Measurements from ENCODE around the gene ADGRV1.

The ADGRV1 gene

GRCh38 chr5:90739567-90739966 lies 181.0 kb downstream of the ADGRV1 start:
- Histone ChIP-seq H3K27me3 (replicated peaks; ENCODE audit: control insufficient read depth, insufficient read depth, low read length) (no peaks in the 10 kb centered on the region), H3K36me3 (ENCODE audit: control insufficient read depth, insufficient read depth, low read length) (no peaks in the 10 kb centered on the region), H3K4me3 (replicated peaks; ENCODE audit: low read depth, low read length) (no peak overlapping the region)
- DNase-seq (ENCODE audit: extremely low read depth, insufficient read length), result no peak
- TF ChIP-seq, protein P1, sequence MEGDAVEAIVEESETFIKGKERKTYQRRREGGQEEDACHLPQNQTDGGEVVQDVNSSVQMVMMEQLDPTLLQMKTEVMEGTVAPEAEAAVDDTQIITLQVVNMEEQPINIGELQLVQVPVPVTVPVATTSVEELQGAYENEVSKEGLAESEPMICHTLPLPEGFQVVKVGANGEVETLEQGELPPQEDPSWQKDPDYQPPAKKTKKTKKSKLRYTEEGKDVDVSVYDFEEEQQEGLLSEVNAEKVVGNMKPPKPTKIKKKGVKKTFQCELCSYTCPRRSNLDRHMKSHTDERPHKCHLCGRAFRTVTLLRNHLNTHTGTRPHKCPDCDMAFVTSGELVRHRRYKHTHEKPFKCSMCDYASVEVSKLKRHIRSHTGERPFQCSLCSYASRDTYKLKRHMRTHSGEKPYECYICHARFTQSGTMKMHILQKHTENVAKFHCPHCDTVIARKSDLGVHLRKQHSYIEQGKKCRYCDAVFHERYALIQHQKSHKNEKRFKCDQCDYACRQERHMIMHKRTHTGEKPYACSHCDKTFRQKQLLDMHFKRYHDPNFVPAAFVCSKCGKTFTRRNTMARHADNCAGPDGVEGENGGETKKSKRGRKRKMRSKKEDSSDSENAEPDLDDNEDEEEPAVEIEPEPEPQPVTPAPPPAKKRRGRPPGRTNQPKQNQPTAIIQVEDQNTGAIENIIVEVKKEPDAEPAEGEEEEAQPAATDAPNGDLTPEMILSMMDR (IDR thresholded peaks at IDR 0.05; ENCODE audit: insufficient read depth, low read length, poor library complexity, severe bottlenecking), result no peak

DNA sequence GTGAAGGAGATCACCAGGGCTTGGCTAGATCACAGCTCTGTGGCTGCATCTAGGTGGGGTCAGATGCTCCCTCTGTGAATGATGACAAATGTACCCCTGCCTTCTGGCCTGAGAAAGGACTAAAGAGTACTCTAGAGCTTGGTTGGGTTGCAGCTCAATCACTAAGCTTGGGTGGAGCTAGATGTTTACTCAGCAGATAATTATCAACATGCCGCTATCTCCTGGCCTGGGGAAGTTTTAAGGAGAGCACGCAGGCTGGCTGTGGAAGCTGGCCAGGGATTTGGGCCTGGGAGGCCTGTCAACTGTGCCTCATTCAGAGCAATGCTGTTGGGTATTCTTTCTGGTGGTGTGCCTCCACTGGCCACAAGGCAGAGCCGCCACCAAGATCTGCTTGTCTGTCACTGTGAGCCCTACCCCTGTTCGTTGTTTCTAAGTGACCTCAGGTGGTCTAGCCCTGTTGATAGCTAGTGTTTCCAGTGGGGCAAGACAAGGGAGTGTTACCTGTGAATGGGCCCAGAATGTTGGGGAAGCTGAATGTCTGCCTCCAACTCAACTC lies 181.7 kb downstream of the ADGRV1 start:
- H3K36me3 ChIP-seq (ENCODE audit: control insufficient read depth, insufficient read depth, low read length), result no peaks in the 10 kb centered on the region
- DNase-seq (ENCODE audit: extremely low read depth, insufficient read length), result no peak
- H3K27me3 ChIP-seq (replicated peaks; ENCODE audit: control insufficient read depth, insufficient read depth, low read length), result no peaks in the 10 kb centered on the region
- H3K4me3 ChIP-seq (replicated peaks; ENCODE audit: low read depth, low read length), result no peak overlapping the region
- TF ChIP-seq, protein P1 (IDR thresholded peaks at IDR 0.05; ENCODE audit: insufficient read depth, low read length, poor library complexity, severe bottlenecking), result no peak

DNA sequence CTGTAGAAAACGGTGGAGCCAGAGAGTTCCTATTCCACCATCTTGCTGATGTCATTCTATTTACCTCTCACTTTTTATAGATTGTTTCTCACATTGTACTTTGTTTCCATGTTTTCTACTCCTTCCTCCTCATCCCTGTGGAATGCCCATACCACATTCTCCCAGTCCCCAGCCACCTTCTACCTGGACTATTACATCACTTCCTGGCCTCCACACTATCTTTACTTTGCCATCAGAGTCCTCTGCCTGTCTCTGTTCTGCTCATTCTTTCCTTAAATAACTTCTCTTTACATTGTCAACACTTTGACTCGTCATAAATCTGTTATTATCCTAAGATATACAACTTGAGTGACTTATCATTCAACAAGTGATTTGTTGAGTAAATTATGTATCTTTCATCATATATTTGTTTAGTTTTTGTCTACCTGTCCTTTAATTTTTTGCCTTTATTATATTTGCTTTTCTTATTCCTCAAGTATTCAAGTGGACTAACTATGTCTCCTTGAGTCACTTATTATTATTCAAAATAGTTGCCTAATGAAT lies 182.5 kb downstream of the ADGRV1 start:
- no peak overlapping the region for H3K4me3 ChIP-seq (replicated peaks; ENCODE audit: low read depth, low read length)
- TF ChIP-seq, protein P1 (IDR thresholded peaks at IDR 0.05; ENCODE audit: insufficient read depth, low read length, poor library complexity, severe bottlenecking), result no peak
- no peak for DNase-seq (ENCODE audit: extremely low read depth, insufficient read length)
- no peaks in the 10 kb centered on the region for H3K36me3 ChIP-seq (ENCODE audit: control insufficient read depth, insufficient read depth, low read length)
- no peaks in the 10 kb centered on the region for H3K27me3 ChIP-seq (replicated peaks; ENCODE audit: control insufficient read depth, insufficient read depth, low read length)

DNA sequence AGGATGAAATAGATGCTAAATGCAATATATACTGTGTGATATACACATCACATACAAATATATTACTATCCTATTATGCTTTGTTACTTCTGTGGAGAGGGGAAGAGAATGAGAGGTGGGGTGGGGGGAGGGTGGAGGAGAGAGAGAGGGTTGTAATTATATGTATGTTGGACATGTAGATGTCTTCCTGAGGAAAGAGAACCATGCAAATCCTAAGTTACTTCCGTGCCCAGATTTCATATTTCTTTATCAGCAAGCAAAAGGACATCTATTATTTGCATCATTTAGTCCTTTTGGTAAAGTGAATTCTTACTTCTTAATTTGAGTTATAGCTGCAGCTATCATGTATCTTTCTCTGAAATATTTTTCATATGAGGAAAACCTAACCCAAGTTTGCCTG lies 187.5 kb downstream of the ADGRV1 start:
- DNase-seq (ENCODE audit: extremely low read depth, insufficient read length), result no peak
- no peak overlapping the region for H3K4me3 ChIP-seq (replicated peaks; ENCODE audit: low read depth, low read length)
- H3K36me3 ChIP-seq (ENCODE audit: control insufficient read depth, insufficient read depth, low read length), result no peaks in the 10 kb centered on the region
- TF ChIP-seq, protein P1 (IDR thresholded peaks at IDR 0.05; ENCODE audit: insufficient read depth, low read length, poor library complexity, severe bottlenecking), result no peak
- no peaks in the 10 kb centered on the region; the same call in 1 of the 2 replicates for H3K27me3 ChIP-seq (replicated peaks; ENCODE audit: control insufficient read depth, insufficient read depth, low read length)

- TF ChIP-seq, protein P1 (IDR thresholded peaks at IDR 0.05; ENCODE audit: insufficient read depth, low read length, poor library complexity, severe bottlenecking), result no peak
- H3K27me3 ChIP-seq (replicated peaks; ENCODE audit: control insufficient read depth, insufficient read depth, low read length), result no peaks in the 10 kb centered on the region; the same call in 1 of the 2 replicates
- no peak for DNase-seq (ENCODE audit: extremely low read depth, insufficient read length)
- H3K4me3 ChIP-seq (replicated peaks; ENCODE audit: low read depth, low read length), result no peak overlapping the region
- no peaks in the 10 kb centered on the region for H3K36me3 ChIP-seq (ENCODE audit: control insufficient read depth, insufficient read depth, low read length)
Observed at GRCh38 chr5:90747175-90747574, 188.6 kb downstream of the ADGRV1 start.

Data from GM06990 (cell line).